HepG2 (cell line): ENCODE data around the gene ZCCHC3. TPM values are rescaled to one million over a fixed set of nuclear protein-coding genes. Genes with fewer than 3 reads are reported as not detected.

Experiments used
- CEBPB ChIP-seq: IDR thresholded peaks from 2 replicates; pipeline ENCODE4 v1.6.1; 2011; ENCODE audit warnings: low read depth, low read length, improper control_type of control experiment, borderline replicate concordance
- HNRNPK ChIP-seq: fragments of 200-400 bp; formaldehyde crosslinking; IDR thresholded peaks from 2 replicates; pipeline ENCODE4 v1.6.1; 2018; ENCODE audit warnings: low read length, low read depth, moderate library complexity, mild to moderate bottlenecking; ENCODE audit not compliant: poor library complexity, severe bottlenecking
- NFRKB ChIP-seq: fragments of 450-650 bp; IDR thresholded peaks from 2 replicates; pipeline ENCODE4 v1.6.1; 2017
- POLR2AphosphoS5 ChIP-seq: IDR thresholded peaks from 2 replicates; pipeline ENCODE4 v1.6.1; 2012; ENCODE audit warnings: low read depth, low read length
- TOE1 ChIP-seq: sonication (generic); formaldehyde crosslinking; IDR thresholded peaks from 2 replicates; pipeline ENCODE4 v1.4.0; 2020; ENCODE audit warnings: mild to moderate bottlenecking, missing genetic modification reagents
- U2AF1 ChIP-seq: fragments of 200-400 bp; formaldehyde crosslinking; optimal IDR thresholded peaks from 2 replicates; pipeline ENCODE3; 2017; ENCODE audit warnings: mild to moderate bottlenecking, low read depth, low read length
- ZNF468 ChIP-seq: sonication (generic); formaldehyde crosslinking; IDR thresholded peaks from 2 replicates; pipeline ENCODE4 v1.8.0; 2022; ENCODE audit warnings: mild to moderate bottlenecking, moderate library complexity, missing genetic modification reagents
- polyA plus RNA-seq, 8 experiments: library from polyadenylated mRNA; depleted of rRNA in 3 of 8; stranded (reverse) in 7 of 8; unstranded in 1 of 8; fragments of >200 nt; fragmentation: Illumina TruSeq in 4 of 8; extraction: Trizol in 4 of 8; gene quantifications; 2 replicates each; pipeline versions ENCODE4 v1.2.1 to v1.2.3, GENCODE V29; 2011 to 2016; ENCODE audit warnings: low read depth in 4 of 8, missing spikeins in 1 of 8, mixed read lengths in 1 of 8; ENCODE audit not compliant: insufficient read depth in 1 of 8
- total RNA-seq, 5 experiments: library from RNA; depleted of rRNA; stranded (reverse); fragments of >200 nt; fragmentation: Illumina TruSeq; extraction: Trizol; gene quantifications; 2 replicates each; pipeline ENCODE4 v1.2.3, GENCODE V29; 2016; ENCODE audit warnings: low read depth in 1 of 5
- TF ChIP-seq, protein P1 (sequence below): IDR thresholded peaks from 2 replicates; pipeline ENCODE4 v1.6.1; 2016; ENCODE audit warnings: mild to moderate bottlenecking
- TF ChIP-seq, protein P2 (sequence below): sonication (generic); formaldehyde crosslinking; IDR thresholded peaks from 2 replicates; pipeline ENCODE4 v1.8.0; 2022; ENCODE audit warnings: mild to moderate bottlenecking, missing genetic modification reagents; ENCODE audit not compliant: insufficient replicate concordance
- TF ChIP-seq, protein P3 (sequence below), 2 experiments: sonication (generic) in 1 of 2; formaldehyde crosslinking in 1 of 2; IDR thresholded peaks; 2 replicates each; pipeline versions ENCODE4 v1.6.1 to v1.9.0; 2014 to 2022; ENCODE audit warnings: antibody characterized with exemption in 1 of 2, borderline replicate concordance in 1 of 2, inconsistent platforms in 1 of 2, low read depth in 1 of 2, missing genetic modification reagents in 1 of 2
- TF ChIP-seq, protein P4 (sequence below): sonication (generic); formaldehyde crosslinking; IDR thresholded peaks from 2 replicates; pipeline ENCODE4 v1.4.0; 2020; ENCODE audit warnings: missing genetic modification reagents

The ZCCHC3 gene
- total and polyA plus RNA-seq, 2 of the 13 experiments (the other 11 are each of a cell fraction or from before 2014, with no cell fraction given), result 46.6 to 63.0 TPM

DNA sequence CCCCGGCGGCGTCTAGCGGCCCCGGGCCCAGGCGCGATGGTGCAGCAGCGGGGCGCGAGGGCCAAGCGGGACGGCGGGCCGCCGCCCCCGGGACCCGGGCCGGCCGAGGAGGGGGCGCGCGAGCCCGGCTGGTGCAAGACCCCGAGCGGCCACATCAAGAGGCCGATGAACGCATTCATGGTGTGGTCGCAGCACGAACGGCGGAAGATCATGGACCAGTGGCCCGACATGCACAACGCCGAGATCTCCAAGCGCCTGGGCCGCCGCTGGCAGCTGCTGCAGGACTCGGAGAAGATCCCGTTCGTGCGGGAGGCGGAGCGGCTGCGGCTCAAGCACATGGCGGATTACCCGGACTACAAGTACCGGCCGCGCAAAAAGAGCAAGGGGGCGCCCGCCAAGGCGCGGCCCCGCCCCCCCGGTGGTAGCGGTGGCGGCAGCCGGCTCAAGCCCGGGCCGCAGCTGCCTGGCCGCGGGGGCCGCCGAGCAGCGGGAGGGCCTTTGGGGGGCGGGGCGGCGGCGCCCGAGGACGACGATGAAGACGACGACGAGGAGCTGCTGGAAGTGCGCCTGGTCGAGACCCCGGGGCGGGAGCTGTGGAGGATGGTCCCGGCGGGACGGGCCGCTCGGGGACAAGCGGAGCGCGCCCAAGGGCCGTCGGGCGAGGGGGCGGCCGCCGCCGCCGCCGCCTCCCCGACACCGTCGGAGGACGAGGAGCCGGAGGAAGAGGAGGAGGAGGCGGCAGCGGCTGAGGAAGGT lies 28.7 kb downstream of the ZCCHC3 start (continued):
- TF ChIP-seq U2AF1, result no peak
- TF ChIP-seq HNRNPK, result no peak
- TF ChIP-seq, protein P1, sequence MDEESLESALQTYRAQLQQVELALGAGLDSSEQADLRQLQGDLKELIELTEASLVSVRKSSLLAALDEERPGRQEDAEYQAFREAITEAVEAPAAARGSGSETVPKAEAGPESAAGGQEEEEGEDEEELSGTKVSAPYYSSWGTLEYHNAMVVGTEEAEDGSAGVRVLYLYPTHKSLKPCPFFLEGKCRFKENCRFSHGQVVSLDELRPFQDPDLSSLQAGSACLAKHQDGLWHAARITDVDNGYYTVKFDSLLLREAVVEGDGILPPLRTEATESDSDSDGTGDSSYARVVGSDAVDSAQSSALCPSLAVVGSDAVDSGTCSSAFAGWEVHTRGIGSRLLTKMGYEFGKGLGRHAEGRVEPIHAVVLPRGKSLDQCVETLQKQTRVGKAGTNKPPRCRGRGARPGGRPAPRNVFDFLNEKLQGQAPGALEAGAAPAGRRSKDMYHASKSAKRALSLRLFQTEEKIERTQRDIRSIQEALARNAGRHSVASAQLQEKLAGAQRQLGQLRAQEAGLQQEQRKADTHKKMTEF, result no peak
- no peak for TF ChIP-seq CEBPB
- TF ChIP-seq, protein P2, sequence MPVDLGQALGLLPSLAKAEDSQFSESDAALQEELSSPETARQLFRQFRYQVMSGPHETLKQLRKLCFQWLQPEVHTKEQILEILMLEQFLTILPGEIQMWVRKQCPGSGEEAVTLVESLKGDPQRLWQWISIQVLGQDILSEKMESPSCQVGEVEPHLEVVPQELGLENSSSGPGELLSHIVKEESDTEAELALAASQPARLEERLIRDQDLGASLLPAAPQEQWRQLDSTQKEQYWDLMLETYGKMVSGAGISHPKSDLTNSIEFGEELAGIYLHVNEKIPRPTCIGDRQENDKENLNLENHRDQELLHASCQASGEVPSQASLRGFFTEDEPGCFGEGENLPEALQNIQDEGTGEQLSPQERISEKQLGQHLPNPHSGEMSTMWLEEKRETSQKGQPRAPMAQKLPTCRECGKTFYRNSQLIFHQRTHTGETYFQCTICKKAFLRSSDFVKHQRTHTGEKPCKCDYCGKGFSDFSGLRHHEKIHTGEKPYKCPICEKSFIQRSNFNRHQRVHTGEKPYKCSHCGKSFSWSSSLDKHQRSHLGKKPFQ (CRISPR knock-in tag), result peak; percentile 73
- TF ChIP-seq TOE1 (CRISPR knock-in tag), result no peak
- TF ChIP-seq POLR2AphosphoS5, result no peak
- TF ChIP-seq NFRKB, result no peak
- TF ChIP-seq, protein P3, sequence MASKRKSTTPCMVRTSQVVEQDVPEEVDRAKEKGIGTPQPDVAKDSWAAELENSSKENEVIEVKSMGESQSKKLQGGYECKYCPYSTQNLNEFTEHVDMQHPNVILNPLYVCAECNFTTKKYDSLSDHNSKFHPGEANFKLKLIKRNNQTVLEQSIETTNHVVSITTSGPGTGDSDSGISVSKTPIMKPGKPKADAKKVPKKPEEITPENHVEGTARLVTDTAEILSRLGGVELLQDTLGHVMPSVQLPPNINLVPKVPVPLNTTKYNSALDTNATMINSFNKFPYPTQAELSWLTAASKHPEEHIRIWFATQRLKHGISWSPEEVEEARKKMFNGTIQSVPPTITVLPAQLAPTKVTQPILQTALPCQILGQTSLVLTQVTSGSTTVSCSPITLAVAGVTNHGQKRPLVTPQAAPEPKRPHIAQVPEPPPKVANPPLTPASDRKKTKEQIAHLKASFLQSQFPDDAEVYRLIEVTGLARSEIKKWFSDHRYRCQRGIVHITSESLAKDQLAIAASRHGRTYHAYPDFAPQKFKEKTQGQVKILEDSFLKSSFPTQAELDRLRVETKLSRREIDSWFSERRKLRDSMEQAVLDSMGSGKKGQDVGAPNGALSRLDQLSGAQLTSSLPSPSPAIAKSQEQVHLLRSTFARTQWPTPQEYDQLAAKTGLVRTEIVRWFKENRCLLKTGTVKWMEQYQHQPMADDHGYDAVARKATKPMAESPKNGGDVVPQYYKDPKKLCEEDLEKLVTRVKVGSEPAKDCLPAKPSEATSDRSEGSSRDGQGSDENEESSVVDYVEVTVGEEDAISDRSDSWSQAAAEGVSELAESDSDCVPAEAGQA (IDR thresholded peaks at IDR 0.05; ENCODE audit: low read depth), result 0 out of 2 replicates have a peak, but pooled peaks have one; percentile 40
- TF ChIP-seq, protein P3 (CRISPR knock-in tag; IDR thresholded peaks at IDR 0.05; ENCODE audit: borderline replicate concordance), result peak; percentile 20; the same call in 1 of the 2 replicates
- TF ChIP-seq, protein P4, sequence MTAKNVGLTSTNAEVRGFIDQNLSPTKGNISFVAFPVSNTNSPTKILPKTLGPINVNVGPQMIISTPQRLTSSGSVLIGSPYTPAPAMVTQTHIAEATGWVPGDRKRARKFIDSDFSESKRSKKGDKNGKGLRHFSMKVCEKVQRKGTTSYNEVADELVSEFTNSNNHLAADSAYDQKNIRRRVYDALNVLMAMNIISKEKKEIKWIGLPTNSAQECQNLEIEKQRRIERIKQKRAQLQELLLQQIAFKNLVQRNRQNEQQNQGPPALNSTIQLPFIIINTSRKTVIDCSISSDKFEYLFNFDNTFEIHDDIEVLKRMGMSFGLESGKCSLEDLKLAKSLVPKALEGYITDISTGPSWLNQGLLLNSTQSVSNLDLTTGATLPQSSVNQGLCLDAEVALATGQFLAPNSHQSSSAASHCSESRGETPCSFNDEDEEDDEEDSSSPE (CRISPR knock-in tag), result no peak; the same call in 1 of the 2 replicates
- TF ChIP-seq ZNF468 (CRISPR knock-in tag), result peak; percentile 67; the same call in 1 of the 2 replicates
